Measurements from ENCODE around the gene PPP2R2D. TPM values are rescaled to one million over a fixed set of nuclear protein-coding genes. Genes with fewer than 3 reads are reported as not detected.

Gene PPP2R2D
- polyA plus RNA-seq, 1 of the 3 experiments (the other 2 are of a cell fraction) = 25.1 TPM

- POLR2A ChIA-PET = no interaction called here
- 3% methylated on average over 4 of the region's 4 CpGs for WGBS (ENCODE audit: low lambda C conversion rate)
- no peaks in the 10 kb centered on the region for H3K36me3 ChIP-seq (replicated peaks in 1 of 2; ENCODE audit: control insufficient read depth in 1 of 2, insufficient read depth in 2 of 2, low read length in 1 of 2)
- H3K79me2 ChIP-seq (ENCODE audit: insufficient read depth) = no peaks in the 10 kb centered on the region
- H3F3A ChIP-seq (replicated peaks; ENCODE audit: insufficient read depth) = no peaks in the 10 kb centered on the region
- no peak overlapping the region for H3K4me2 ChIP-seq
- TF ChIP-seq POLR2AphosphoS5 (IDR thresholded peaks at IDR 0.05; ENCODE audit: low read depth, low read length) (no peak), SMC3 (IDR thresholded peaks at IDR 0.05; ENCODE audit: low read depth, low read length) (no peak)
- H3K27ac ChIP-seq (ENCODE audit: low read depth in 2 of 2, low read length in 1 of 2) = no peak overlapping the region
- no peaks in the 10 kb centered on the region for H3K27me3 ChIP-seq (ENCODE audit: insufficient read depth)
- H2AFZ ChIP-seq (ENCODE audit: low read depth) = no peak overlapping the region
- no peaks in the 10 kb centered on the region for H3K9me3 ChIP-seq
- H3K4me1 ChIP-seq (ENCODE audit: control insufficient read depth in 1 of 2, insufficient read depth in 2 of 2, low read depth in 1 of 2, low read length in 1 of 2) = no peaks in the 10 kb centered on the region
- H4K20me1 ChIP-seq (ENCODE audit: insufficient read depth) = no peaks in the 10 kb centered on the region
- CTCF ChIA-PET = no interaction called here
- H3K4me3 ChIP-seq (ENCODE audit: low read depth in 2 of 2, low read length in 1 of 2) = no peak overlapping the region
- H3K9me2 ChIP-seq = no peaks in the 10 kb centered on the region
- no peak for DNase-seq
- H3K9ac ChIP-seq = no peak overlapping the region
Measured at GRCh38 chr10:131862548-131862947, 38.3 kb upstream of the PPP2R2D start.

- H3K4me3 ChIP-seq (ENCODE audit: low read depth in 2 of 2, low read length in 1 of 2) = no peak overlapping the region
- no peak overlapping the region for H2AFZ ChIP-seq (ENCODE audit: low read depth)
- CTCF ChIA-PET = interaction anchor here (0.9 to 1.4 kb wide), 2 partner anchors 9 to 277 kb away, joined by 3 to 4 read pairs; no protein-coding TSS in a partner anchor
- POLR2A ChIA-PET = no interaction called here
- no peaks in the 10 kb centered on the region for H3F3A ChIP-seq (replicated peaks; ENCODE audit: insufficient read depth)
- no peak overlapping the region for H3K27ac ChIP-seq (ENCODE audit: low read depth in 2 of 2, low read length in 1 of 2)
- no peaks in the 10 kb centered on the region for H3K36me3 ChIP-seq (replicated peaks in 1 of 2; ENCODE audit: control insufficient read depth in 1 of 2, insufficient read depth in 2 of 2, low read length in 1 of 2)
- no peaks in the 10 kb centered on the region for H3K27me3 ChIP-seq (ENCODE audit: insufficient read depth)
- no peaks in the 10 kb centered on the region for H4K20me1 ChIP-seq (ENCODE audit: insufficient read depth)
- H3K4me2 ChIP-seq = no peak overlapping the region
- TF ChIP-seq GATA2 (CRISPR knock-in tag; IDR thresholded peaks at IDR 0.05) (no peak), NRF1 (IDR thresholded peaks at IDR 0.05; ENCODE audit: low read depth, low read length) (no peak)
- no peak for DNase-seq
- H3K9me2 ChIP-seq = no peaks in the 10 kb centered on the region
- H3K79me2 ChIP-seq (ENCODE audit: insufficient read depth) = no peaks in the 10 kb centered on the region
- H3K9me3 ChIP-seq = no peaks in the 10 kb centered on the region
- H3K4me1 ChIP-seq (ENCODE audit: control insufficient read depth in 1 of 2, insufficient read depth in 2 of 2, low read depth in 1 of 2, low read length in 1 of 2) = no peaks in the 10 kb centered on the region
- WGBS (ENCODE audit: low lambda C conversion rate) = 34% methylated on average over 11 of the region's 14 CpGs
- no peak overlapping the region for H3K9ac ChIP-seq
Measured at GRCh38 chr10:131865223-131865917, 35.4 kb upstream of the PPP2R2D start.

- ChIA-PET POLR2A (no interaction called here), CTCF (interaction anchor here (1.4 kb wide), 1 partner anchor 8 kb away, joined by 4 read pairs; no protein-coding TSS in a partner anchor)
- Histone ChIP-seq H4K20me1 (ENCODE audit: insufficient read depth) (no peaks in the 10 kb centered on the region), H3K9me2 (no peaks in the 10 kb centered on the region), H3K4me3 (ENCODE audit: low read depth in 2 of 2, low read length in 1 of 2) (no peak overlapping the region), H2AFZ (ENCODE audit: low read depth) (no peak overlapping the region), H3K4me1 (ENCODE audit: control insufficient read depth in 1 of 2, insufficient read depth in 2 of 2, low read depth in 1 of 2, low read length in 1 of 2) (no peaks in the 10 kb centered on the region), H3F3A (replicated peaks; ENCODE audit: insufficient read depth) (no peaks in the 10 kb centered on the region), H3K9ac (no peak overlapping the region), H3K4me2 (no peak overlapping the region), H3K36me3 (replicated peaks in 1 of 2; ENCODE audit: control insufficient read depth in 1 of 2, insufficient read depth in 2 of 2, low read length in 1 of 2) (no peaks in the 10 kb centered on the region), H3K79me2 (ENCODE audit: insufficient read depth) (no peaks in the 10 kb centered on the region), H3K27ac (ENCODE audit: low read depth in 2 of 2, low read length in 1 of 2) (no peak overlapping the region), H3K27me3 (ENCODE audit: insufficient read depth) (no peaks in the 10 kb centered on the region), H3K9me3 (no peaks in the 10 kb centered on the region)
- no peak for DNase-seq
- WGBS (ENCODE audit: low lambda C conversion rate) = 25% methylated on average over 10 of the region's 10 CpGs
- TF ChIP-seq RCOR1 (IDR thresholded peaks at IDR 0.05; ENCODE audit: low read length) = no peak
- no peak for TF ChIP-seq ZBTB33 (IDR thresholded peaks at IDR 0.05; ENCODE audit: borderline replicate concordance, low read depth)
- TF ChIP-seq NRF1 (IDR thresholded peaks at IDR 0.05; ENCODE audit: low read depth, low read length) = no peak
- TF ChIP-seq CTCF (IDR thresholded peaks at IDR 0.05) = no peak
- no peak for TF ChIP-seq GABPA (IDR thresholded peaks at IDR 0.05; ENCODE audit: low read depth)
- TF ChIP-seq JUND (IDR thresholded peaks at IDR 0.05) = no peak
- no peak for TF ChIP-seq FOSL2 (IDR thresholded peaks at IDR 0.05; ENCODE audit: borderline replicate concordance, low read depth)
- TF ChIP-seq USF1 (IDR thresholded peaks at IDR 0.05; ENCODE audit: borderline replicate concordance, low read depth) = no peak
- TF ChIP-seq POLR2AphosphoS5 (IDR thresholded peaks at IDR 0.05; ENCODE audit: low read depth, low read length) = no peak
- no peak for TF ChIP-seq NFIC (IDR thresholded peaks at IDR 0.05; ENCODE audit: borderline replicate concordance)
- TF ChIP-seq USF2 (IDR thresholded peaks at IDR 0.05; ENCODE audit: borderline replicate concordance, low read depth, low read length) = no peak
- no peak for TF ChIP-seq ELF1 (IDR thresholded peaks at IDR 0.05)
- TF ChIP-seq EZH2phosphoT487 (IDR thresholded peaks at IDR 0.05; ENCODE audit: borderline replicate concordance, low read depth) = no peak
- no peak for TF ChIP-seq GATA2 (CRISPR knock-in tag; IDR thresholded peaks at IDR 0.05)
- TF ChIP-seq MXI1 (IDR thresholded peaks at IDR 0.05; ENCODE audit: low read depth, low read length) = no peak
Measured at GRCh38 chr10:131866673-131867072, 34.1 kb upstream of the PPP2R2D start.

Measured in SK-N-SH (cell line).